ENCODE measurements around the gene DPP10.
"Not testable (repeated sequence)": the region's sequence is repeated elsewhere in the genome, so short reads cannot be mapped to it uniquely, and the experiment has no call there.

DPP10 gene

GRCh38 chr2:114729026-114729425 is 286.6 kb downstream of the DPP10 start:
- Histone ChIP-seq H3K9me3 (ENCODE audit: control insufficient read depth in 5 of 5, low read length in 5 of 5) (no peaks in the 10 kb centered on the region), H3K27me3 (ENCODE audit: control insufficient read depth in 5 of 5, insufficient read depth in 4 of 5, low read length in 5 of 5) (no peaks in the 10 kb centered on the region), H3K4me1 (ENCODE audit: control insufficient read depth in 5 of 5, insufficient read depth in 5 of 5, low read length in 5 of 5) (no peaks in the 10 kb centered on the region), H3K27ac (ENCODE audit: low read depth, low read length) (no peak overlapping the region), H3K4me3 (ENCODE audit: low read depth in 1 of 5, low read length in 5 of 5) (no peak overlapping the region), H3K36me3 (ENCODE audit: control insufficient read depth in 5 of 5, insufficient read depth in 5 of 5, low read length in 5 of 5) (no peaks in the 10 kb centered on the region), H3K9ac (ENCODE audit: low read length in 5 of 5) (no peak overlapping the region)

- no peak overlapping the region for H3K9ac ChIP-seq (ENCODE audit: low read length in 5 of 5)
- H3K4me3 ChIP-seq (ENCODE audit: low read depth in 1 of 5, low read length in 5 of 5): no peak overlapping the region
Measured at GRCh38 chr2:114735126-114735525, 292.7 kb downstream of the DPP10 start.

GRCh38 chr2:114742245-114742644 is 299.8 kb downstream of the DPP10 start:
- Histone ChIP-seq H3K27me3 (ENCODE audit: control insufficient read depth in 5 of 5, insufficient read depth in 4 of 5, low read length in 5 of 5) (no peaks in the 10 kb centered on the region), H3K9ac (ENCODE audit: low read length in 5 of 5) (no peak overlapping the region), H3K9me3 (ENCODE audit: control insufficient read depth in 5 of 5, low read length in 5 of 5) (no peaks in the 10 kb centered on the region), H3K36me3 (ENCODE audit: control insufficient read depth in 5 of 5, insufficient read depth in 5 of 5, low read length in 5 of 5) (no peaks in the 10 kb centered on the region), H3K27ac (ENCODE audit: low read depth, low read length) (no peak overlapping the region), H3K4me1 (ENCODE audit: control insufficient read depth in 5 of 5, insufficient read depth in 5 of 5, low read length in 5 of 5) (no peaks in the 10 kb centered on the region), H3K4me3 (ENCODE audit: low read depth in 1 of 5, low read length in 5 of 5) (no peak overlapping the region)

More at GRCh38 chr2:114735126-114735525, 292.7 kb downstream of the DPP10 start:
- Histone ChIP-seq H3K36me3 (ENCODE audit: control insufficient read depth in 5 of 5, insufficient read depth in 5 of 5, low read length in 5 of 5) (no peaks in the 10 kb centered on the region), H3K9me3 (ENCODE audit: control insufficient read depth in 5 of 5, low read length in 5 of 5) (no peaks in the 10 kb centered on the region), H3K27me3 (ENCODE audit: control insufficient read depth in 5 of 5, insufficient read depth in 4 of 5, low read length in 5 of 5) (no peaks in the 10 kb centered on the region), H3K27ac (ENCODE audit: low read depth, low read length) (no peak overlapping the region), H3K4me1 (ENCODE audit: control insufficient read depth in 5 of 5, insufficient read depth in 5 of 5, low read length in 5 of 5) (no peaks in the 10 kb centered on the region)

- Histone ChIP-seq H3K4me1 (ENCODE audit: control insufficient read depth in 5 of 5, insufficient read depth in 5 of 5, low read length in 5 of 5) (no peaks in the 10 kb centered on the region), H3K9me3 (ENCODE audit: control insufficient read depth in 5 of 5, low read length in 5 of 5) (no peaks in the 10 kb centered on the region), H3K36me3 (ENCODE audit: control insufficient read depth in 5 of 5, insufficient read depth in 5 of 5, low read length in 5 of 5) (no peaks in the 10 kb centered on the region), H3K27ac (ENCODE audit: low read depth, low read length) (no peak overlapping the region), H3K27me3 (ENCODE audit: control insufficient read depth in 5 of 5, insufficient read depth in 4 of 5, low read length in 5 of 5) (no peaks in the 10 kb centered on the region), H3K4me3 (ENCODE audit: low read depth in 1 of 5, low read length in 5 of 5) (no peak overlapping the region), H3K9ac (ENCODE audit: low read length in 5 of 5) (no peak overlapping the region)
Measured at GRCh38 chr2:114745700-114746099, 303.3 kb downstream of the DPP10 start.

- not testable (repeated sequence) for H3K27ac ChIP-seq (ENCODE audit: low read depth, low read length); H3K9ac ChIP-seq (ENCODE audit: low read length in 5 of 5); H3K27me3 ChIP-seq (ENCODE audit: control insufficient read depth in 5 of 5, insufficient read depth in 4 of 5, low read length in 5 of 5); H3K4me1 ChIP-seq (ENCODE audit: control insufficient read depth in 5 of 5, insufficient read depth in 5 of 5, low read length in 5 of 5); H3K36me3 ChIP-seq (ENCODE audit: control insufficient read depth in 5 of 5, insufficient read depth in 5 of 5, low read length in 5 of 5); H3K4me3 ChIP-seq (ENCODE audit: low read depth in 1 of 5, low read length in 5 of 5); H3K9me3 ChIP-seq (ENCODE audit: control insufficient read depth in 5 of 5, low read length in 5 of 5)
Measured at GRCh38 chr2:114748175-114748574, 305.7 kb downstream of the DPP10 start.

- Histone ChIP-seq H3K9ac (ENCODE audit: low read length in 5 of 5) (no peak overlapping the region), H3K36me3 (ENCODE audit: control insufficient read depth in 5 of 5, insufficient read depth in 5 of 5, low read length in 5 of 5) (no peaks in the 10 kb centered on the region), H3K27me3 (ENCODE audit: control insufficient read depth in 5 of 5, insufficient read depth in 4 of 5, low read length in 5 of 5) (no peaks in the 10 kb centered on the region), H3K9me3 (ENCODE audit: control insufficient read depth in 5 of 5, low read length in 5 of 5) (no peaks in the 10 kb centered on the region), H3K4me1 (ENCODE audit: control insufficient read depth in 5 of 5, insufficient read depth in 5 of 5, low read length in 5 of 5) (no peaks in the 10 kb centered on the region), H3K27ac (ENCODE audit: low read depth, low read length) (no peak overlapping the region), H3K4me3 (ENCODE audit: low read depth in 1 of 5, low read length in 5 of 5) (no peak overlapping the region)
Measured at GRCh38 chr2:114752425-114752824, 310.0 kb downstream of the DPP10 start.

GRCh38 chr2:114753145-114753544 is 310.7 kb downstream of the DPP10 start:
- Histone ChIP-seq H3K4me3 (ENCODE audit: low read depth in 1 of 5, low read length in 5 of 5) (no peak overlapping the region), H3K27me3 (ENCODE audit: control insufficient read depth in 5 of 5, insufficient read depth in 4 of 5, low read length in 5 of 5) (no peaks in the 10 kb centered on the region), H3K9me3 (ENCODE audit: control insufficient read depth in 5 of 5, low read length in 5 of 5) (no peaks in the 10 kb centered on the region), H3K36me3 (ENCODE audit: control insufficient read depth in 5 of 5, insufficient read depth in 5 of 5, low read length in 5 of 5) (no peaks in the 10 kb centered on the region), H3K9ac (ENCODE audit: low read length in 5 of 5) (no peak overlapping the region), H3K4me1 (ENCODE audit: control insufficient read depth in 5 of 5, insufficient read depth in 5 of 5, low read length in 5 of 5) (no peaks in the 10 kb centered on the region), H3K27ac (ENCODE audit: low read depth, low read length) (no peak overlapping the region)

GRCh38 chr2:114754907-114755563 is 312.6 kb downstream of the DPP10 start:
- no peak overlapping the region for H3K9ac ChIP-seq (ENCODE audit: low read length in 5 of 5)
- no peak overlapping the region for H3K4me3 ChIP-seq (ENCODE audit: low read depth in 1 of 5, low read length in 5 of 5)
- H3K9me3 ChIP-seq (ENCODE audit: control insufficient read depth in 5 of 5, low read length in 5 of 5): no peaks in the 10 kb centered on the region
- no peaks in the 10 kb centered on the region for H3K36me3 ChIP-seq (ENCODE audit: control insufficient read depth in 5 of 5, insufficient read depth in 5 of 5, low read length in 5 of 5)
- H3K27me3 ChIP-seq (ENCODE audit: control insufficient read depth in 5 of 5, insufficient read depth in 4 of 5, low read length in 5 of 5): no peaks in the 10 kb centered on the region
- H3K4me1 ChIP-seq (ENCODE audit: control insufficient read depth in 5 of 5, insufficient read depth in 5 of 5, low read length in 5 of 5): no peaks in the 10 kb centered on the region
- H3K27ac ChIP-seq (ENCODE audit: low read depth, low read length): no peak overlapping the region

GRCh38 chr2:114762376-114762775 is 319.9 kb downstream of the DPP10 start:
- Histone ChIP-seq H3K4me1 (ENCODE audit: control insufficient read depth in 5 of 5, insufficient read depth in 5 of 5, low read length in 5 of 5) (peaks cover 0 to 2% (median 0%) of the 10 kb centered on the region in 5 donors), H3K36me3 (ENCODE audit: control insufficient read depth in 5 of 5, insufficient read depth in 5 of 5, low read length in 5 of 5) (no peaks in the 10 kb centered on the region), H3K9ac (ENCODE audit: low read length in 5 of 5) (no peak overlapping the region), H3K27ac (ENCODE audit: low read depth, low read length) (no peak overlapping the region), H3K4me3 (ENCODE audit: low read depth in 1 of 5, low read length in 5 of 5) (no peak overlapping the region), H3K9me3 (ENCODE audit: control insufficient read depth in 5 of 5, low read length in 5 of 5) (peaks cover 0 to 2% (median 0%) of the 10 kb centered on the region in 5 donors), H3K27me3 (ENCODE audit: control insufficient read depth in 5 of 5, insufficient read depth in 4 of 5, low read length in 5 of 5) (no peaks in the 10 kb centered on the region)

- H3K36me3 ChIP-seq (ENCODE audit: control insufficient read depth in 5 of 5, insufficient read depth in 5 of 5, low read length in 5 of 5): no peaks in the 10 kb centered on the region
- no peak overlapping the region for H3K9ac ChIP-seq (ENCODE audit: low read length in 5 of 5)
- H3K4me1 ChIP-seq (ENCODE audit: control insufficient read depth in 5 of 5, insufficient read depth in 5 of 5, low read length in 5 of 5): peaks cover 0 to 2% (median 0%) of the 10 kb centered on the region in 5 donors
- H3K9me3 ChIP-seq (ENCODE audit: control insufficient read depth in 5 of 5, low read length in 5 of 5): peaks cover 0 to 2% (median 0%) of the 10 kb centered on the region in 5 donors
- no peak overlapping the region for H3K4me3 ChIP-seq (ENCODE audit: low read depth in 1 of 5, low read length in 5 of 5)
- no peaks in the 10 kb centered on the region for H3K27me3 ChIP-seq (ENCODE audit: control insufficient read depth in 5 of 5, insufficient read depth in 4 of 5, low read length in 5 of 5)
- no peak overlapping the region for H3K27ac ChIP-seq (ENCODE audit: low read depth, low read length)
Measured at GRCh38 chr2:114762986-114763385, 320.5 kb downstream of the DPP10 start.
